HEK293T (cell line): ENCODE data around the gene MTIF3.

Experiments
- ARNT ChIP-seq: fragments of 450-650 bp; IDR thresholded peaks from 2 replicates; pipeline ENCODE4 v1.6.1; 2017; ENCODE audit warnings: mild to moderate bottlenecking
- BHLHE40 ChIP-seq: fragments of 450-650 bp; IDR thresholded peaks from 2 replicates; pipeline ENCODE4 v1.6.1; 2016; ENCODE audit warnings: mild to moderate bottlenecking, moderate library complexity, borderline replicate concordance
- HDGF ChIP-seq: fragments of 450-650 bp; IDR thresholded peaks from 2 replicates; pipeline ENCODE4 v1.6.1; 2017; ENCODE audit warnings: antibody characterized with exemption, borderline replicate concordance
- LEF1 ChIP-seq: fragments of 450-650 bp; IDR thresholded peaks from 2 replicates; pipeline ENCODE4 v1.6.1; 2017; ENCODE audit warnings: mild to moderate bottlenecking, borderline replicate concordance
- PKNOX1 ChIP-seq: fragments of 450-650 bp; IDR thresholded peaks from 2 replicates; pipeline ENCODE4 v1.6.1; 2016
- SP1 ChIP-seq: fragments of 450-650 bp; IDR thresholded peaks from 2 replicates; pipeline ENCODE4 v1.6.1; 2017
- SUZ12 ChIP-seq: fragments of 450-650 bp; IDR thresholded peaks from 2 replicates; pipeline ENCODE4 v1.6.1; 2016; ENCODE audit warnings: mild to moderate bottlenecking
- TARDBP ChIP-seq: fragments of 450-650 bp; IDR thresholded peaks from 2 replicates; pipeline ENCODE4 v1.6.1; 2016

DNA sequence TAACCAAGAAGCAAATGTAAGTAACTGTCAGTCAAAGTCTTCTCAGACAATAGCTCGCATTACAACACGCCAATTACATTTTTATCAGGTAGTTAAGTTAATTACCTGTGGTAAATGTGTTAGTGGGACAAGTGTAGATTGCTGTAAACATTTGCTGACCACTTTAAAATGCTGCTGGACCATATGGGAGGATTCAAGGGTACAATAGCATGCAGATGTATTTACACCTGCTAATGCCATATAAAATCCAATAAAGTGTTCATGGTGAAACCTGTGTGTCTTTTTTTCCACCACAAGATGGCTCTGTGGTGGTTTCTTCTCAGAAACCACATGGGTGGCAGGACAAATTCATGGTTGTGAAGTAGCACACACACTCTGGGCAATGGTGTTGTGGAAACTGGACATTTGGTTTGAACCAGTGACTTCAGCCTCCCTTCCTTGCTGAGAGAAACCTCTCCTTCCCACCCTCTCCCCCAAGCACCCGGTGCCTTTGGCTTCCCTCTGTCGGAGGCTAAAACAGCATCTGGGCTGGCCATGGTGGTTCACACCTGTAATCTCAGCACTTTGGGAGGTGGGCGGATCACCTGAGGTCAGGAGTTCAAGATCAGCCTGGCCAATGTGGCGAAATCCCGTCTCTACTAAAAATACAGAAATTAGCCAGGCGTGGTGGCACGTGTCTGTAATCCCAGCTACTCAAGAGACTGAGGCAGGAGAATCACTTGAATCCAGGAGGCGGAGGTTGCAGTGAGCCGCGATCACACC, 44.0 kb downstream of the MTIF3 start:
- TF ChIP-seq ARNT (no peak), SP1 (no peak), LEF1 (no peak), HDGF (no peak), PKNOX1 (peak; percentile 75), TARDBP (no peak), SUZ12 (no peak), BHLHE40 (no peak)
